GM12878 (cell line): ENCODE data around the gene AIG1. TPM values are rescaled to one million over a fixed set of nuclear protein-coding genes. Genes with fewer than 3 reads are reported as not detected.

Experiments used
- ASH2L ChIP-seq: fragments of 300-600, 200-600 bp; sonication (generic); IDR thresholded peaks from 2 replicates; pipeline ENCODE4 v1.6.1; 2017; ENCODE audit warnings: low read depth, mild to moderate bottlenecking, borderline replicate concordance
- BCLAF1 ChIP-seq: fragments of 450-650 bp; IDR thresholded peaks from 2 replicates; pipeline ENCODE4 v1.6.1; 2017; ENCODE audit warnings: antibody characterized with exemption, mild to moderate bottlenecking, moderate library complexity
- CBX5 ChIP-seq: sonication (generic); IDR thresholded peaks from 2 replicates; pipeline ENCODE4 v1.6.1; 2016; ENCODE audit warnings: low read depth, moderate library complexity, mild to moderate bottlenecking, inconsistent platforms
- CHD1 ChIP-seq: IDR thresholded peaks from 2 replicates; pipeline ENCODE4 v1.6.1; 2012; ENCODE audit warnings: low read depth, low read length, improper control_type of control experiment
- FOS ChIP-seq: IDR thresholded peaks from 3 replicates; pipeline ENCODE4 v1.6.1; 2011; ENCODE audit warnings: borderline replicate concordance; ENCODE audit not compliant: insufficient read length; ENCODE audit errors: extremely low read depth
- GABPA ChIP-seq: IDR thresholded peaks from 2 replicates; pipeline ENCODE4 v1.6.1; 2014; ENCODE audit warnings: antibody characterized with exemption, low read depth, mild to moderate bottlenecking, inconsistent platforms
- IRF5 ChIP-seq: fragments of 450-650 bp; IDR thresholded peaks from 2 replicates; pipeline ENCODE4 v1.6.1; 2017; ENCODE audit warnings: borderline replicate concordance
- JUND ChIP-seq: IDR thresholded peaks from 2 replicates; pipeline ENCODE4 v1.6.1; 2012; ENCODE audit warnings: low read depth, mild to moderate bottlenecking, low read length, improper control_type of control experiment, moderate library complexity
- MEF2B ChIP-seq: fragments of 450-650 bp; IDR thresholded peaks from 2 replicates; pipeline ENCODE4 v1.6.1; 2018; ENCODE audit warnings: mild to moderate bottlenecking, moderate library complexity; ENCODE audit not compliant: partially characterized antibody, poor library complexity, severe bottlenecking
- MTA2 ChIP-seq: fragments of 450-650 bp; IDR thresholded peaks from 2 replicates; pipeline ENCODE4 v1.6.1; 2016; ENCODE audit warnings: low read depth, mild to moderate bottlenecking, moderate library complexity
- NFXL1 ChIP-seq: fragments of 450-650 bp; IDR thresholded peaks from 2 replicates; pipeline ENCODE4 v1.6.1; 2017; ENCODE audit warnings: antibody characterized with exemption, mild to moderate bottlenecking, borderline replicate concordance
- PML ChIP-seq: IDR thresholded peaks from 2 replicates; pipeline ENCODE4 v1.6.1; 2012; ENCODE audit warnings: low read length, inconsistent platforms
- POLR2AphosphoS5 ChIP-seq: IDR thresholded peaks from 2 replicates; pipeline ENCODE4 v1.6.1; 2011; ENCODE audit warnings: mild to moderate bottlenecking, low read length, inconsistent platforms
- RB1 ChIP-seq: fragments of 450-650 bp; formaldehyde crosslinking; IDR thresholded peaks from 2 replicates; pipeline ENCODE4 v1.6.1; 2017; ENCODE audit warnings: mild to moderate bottlenecking, borderline replicate concordance
- RCOR1 ChIP-seq: conservative IDR thresholded peaks from 2 replicates; pipeline ENCODE4 v1.6.1; 2012; ENCODE audit warnings: low read depth, low read length, improper control_type of control experiment
- RELA ChIP-seq: fragments of 450-650 bp; IDR thresholded peaks from 2 replicates; pipeline ENCODE4 v1.8.0; 2014; ENCODE audit warnings: borderline replicate concordance; ENCODE audit not compliant: partially characterized antibody
- SMAD5 ChIP-seq: IDR thresholded peaks from 2 replicates; pipeline ENCODE4 v1.6.1; 2016; ENCODE audit warnings: antibody characterized with exemption, low read depth
- SMARCA5 ChIP-seq: fragments of 450-650 bp; IDR thresholded peaks from 2 replicates; pipeline ENCODE4 v1.6.1; 2017; ENCODE audit warnings: mild to moderate bottlenecking
- SREBF2 ChIP-seq: IDR thresholded peaks from 2 replicates; pipeline ENCODE4 v1.6.1; 2012; ENCODE audit warnings: mild to moderate bottlenecking, low read length
- SUPT20H ChIP-seq: IDR thresholded peaks from 2 replicates; pipeline ENCODE4 v1.6.1; 2011; ENCODE audit warnings: low read depth, mild to moderate bottlenecking, low read length, moderate library complexity, borderline replicate concordance; ENCODE audit not compliant: control insufficient read depth
- TCF3 ChIP-seq: IDR thresholded peaks from 2 replicates; pipeline ENCODE4 v1.6.1; 2012; ENCODE audit warnings: low read depth, mild to moderate bottlenecking, low read length, borderline replicate concordance; ENCODE audit not compliant: insufficient read depth
- ZBTB11 ChIP-seq: fragments of 450-650 bp; formaldehyde crosslinking; IDR thresholded peaks from 2 replicates; pipeline ENCODE4 v1.5.0; 2022; ENCODE audit warnings: mild to moderate bottlenecking, missing genetic modification characterization
- ZNF24 ChIP-seq: fragments of 450-650 bp; IDR thresholded peaks from 2 replicates; pipeline ENCODE4 v1.6.1; 2017; ENCODE audit warnings: antibody characterized with exemption, mild to moderate bottlenecking
- ZNF622 ChIP-seq: fragments of 450-650 bp; IDR thresholded peaks from 2 replicates; pipeline ENCODE4 v1.6.1; 2017; ENCODE audit warnings: mild to moderate bottlenecking, inconsistent platforms
- ZZZ3 ChIP-seq: IDR thresholded peaks from 2 replicates; pipeline ENCODE4 v1.6.1; 2011; ENCODE audit warnings: low read depth; ENCODE audit not compliant: control insufficient read depth, insufficient read length
- polyA plus RNA-seq, 11 experiments: library from polyadenylated mRNA; depleted of rRNA in 4 of 11; unstranded in 6 of 11; stranded (reverse) in 5 of 11; fragments of >200 nt; fragmentation: Nextera tagmentation in 4 of 11; fragmentation: Illumina TruSeq in 1 of 11; extraction: Ambion mirVana in 4 of 11; extraction: Trizol in 1 of 11; gene quantifications; 1 replicate in 1 of 11; 2 replicates in 10 of 11; pipeline versions ENCODE4 v1.2.1 to v1.2.3, GENCODE V29; 2011 to 2016; ENCODE audit warnings: inconsistent platforms in 2 of 11, missing spikeins in 2 of 11, low read depth in 1 of 11
- total RNA-seq, 4 experiments: library from RNA; depleted of rRNA in 3 of 4; stranded (reverse); fragments of >200 nt in 3 of 4; fragmentation: Illumina TruSeq in 1 of 4; extraction: Trizol in 1 of 4; gene quantifications; 2 replicates each; pipeline versions ENCODE4 v1.2.1 to v1.2.3, GENCODE V29; 2013 to 2021

AIG1 gene
- total and polyA plus RNA-seq, 10 of the 15 experiments (the other 5 are each of a cell fraction or from before 2014, with no cell fraction given) = 27.0 to 74.5 (median 36.4) TPM

- TF ChIP-seq MTA2 = 0 out of 2 replicates have a peak, but pooled peaks have one; percentile 3
- TF ChIP-seq RELA = no peak
- TF ChIP-seq SUPT20H = no peak
- no peak for TF ChIP-seq SMAD5
- TF ChIP-seq ZBTB11 (CRISPR knock-in tag) = no peak
- TF ChIP-seq POLR2AphosphoS5 = peak; percentile 57; the same call in 1 of the 2 replicates
- 0 out of 2 replicates have a peak, but pooled peaks have one; percentile 32 for TF ChIP-seq TCF3
- TF ChIP-seq NFXL1 = no peak
- no peak for TF ChIP-seq CBX5
- TF ChIP-seq FOS = no peak
- TF ChIP-seq IRF5 = no peak
- peak; percentile 58; the same call in 1 of the 2 replicates for TF ChIP-seq ASH2L
- TF ChIP-seq CHD1 = no peak
- TF ChIP-seq RCOR1 = 0 out of 2 replicates have a peak, but pooled peaks have one; percentile 27
- peak; percentile 42 for TF ChIP-seq MEF2B
- TF ChIP-seq BCLAF1 = no peak
- peak; percentile 39; the same call in 1 of the 2 replicates for TF ChIP-seq ZNF24
- peak; percentile 71; the same call in 1 of the 2 replicates for TF ChIP-seq RB1
- no peak for TF ChIP-seq JUND
- no peak for TF ChIP-seq ZZZ3
- TF ChIP-seq SMARCA5 = peak; percentile 75; the same call in 1 of the 2 replicates
- TF ChIP-seq GABPA = no peak
- no peak for TF ChIP-seq ZNF622
- no peak for TF ChIP-seq PML
- no peak for TF ChIP-seq SREBF2
Measured at GRCh38 chr6:143060354-143060805, 309 bp upstream of the AIG1 start (continued).
